HG03571 (cell line): ENCODE measurements around the gene S1PR4.

Experiments used
- ATAC-seq: cut with Tn5 transposase; IDR thresholded peaks from one replicate; pipeline ENCODE4 v1.9.1; 2021; ENCODE audit not compliant: unreplicated experiment

S1PR4 gene

GRCh38 chr19:3178377-3178972 is at the start of gene S1PR4:
Gene S1PR4 (plus strand): TSS chr19:3178769. CDS start chr19:3178793, 24 bp downstream.
- peak; percentile 37 for ATAC-seq

- ATAC-seq, result no peak
Observed at GRCh38 chr19:3129112-3129511, 49.5 kb upstream of the S1PR4 start.

GRCh38 chr19:3131168-3131567 is 47.4 kb upstream of the S1PR4 start:
- ATAC-seq, result no peak

GRCh38 chr19:3132971-3133792 is 45.4 kb upstream of the S1PR4 start:
- no peak for ATAC-seq

- ATAC-seq, result no peak
Observed at GRCh38 chr19:3133793-3134116, 44.8 kb upstream of the S1PR4 start.

- no peak for ATAC-seq
Observed at GRCh38 chr19:3135961-3136683, 42.4 kb upstream of the S1PR4 start, which contains the start of gene GNA15. Gene GNA15 (plus strand): TSS chr19:3136033. CDS start chr19:3136451, 418 bp downstream.

GRCh38 chr19:3136684-3137055 is 41.9 kb upstream of the S1PR4 start:
- ATAC-seq, result no peak

GRCh38 chr19:3137119-3137518 is 41.5 kb upstream of the S1PR4 start:
- no peak for ATAC-seq

GRCh38 chr19:3138268-3138667 is 40.3 kb upstream of the S1PR4 start:
- ATAC-seq, result no peak

GRCh38 chr19:3140667-3141038 is 37.9 kb upstream of the S1PR4 start:
- no peak for ATAC-seq

GRCh38 chr19:3142292-3142670 is 36.3 kb upstream of the S1PR4 start:
- ATAC-seq, result no peak

- no peak for ATAC-seq
Observed at GRCh38 chr19:3142781-3143337, 35.7 kb upstream of the S1PR4 start.

GRCh38 chr19:3145909-3146676 is 32.5 kb upstream of the S1PR4 start:
- no peak for ATAC-seq

- no peak for ATAC-seq
Observed at GRCh38 chr19:3146677-3147100, 31.9 kb upstream of the S1PR4 start.

GRCh38 chr19:3148503-3148902 is 30.1 kb upstream of the S1PR4 start:
- ATAC-seq, result no peak

- ATAC-seq, result no peak
Observed at GRCh38 chr19:3149089-3149488, 29.5 kb upstream of the S1PR4 start.

GRCh38 chr19:3149526-3150505 is 28.8 kb upstream of the S1PR4 start:
- ATAC-seq, result no peak

- ATAC-seq, result no peak
Observed at GRCh38 chr19:3150739-3151329, 27.7 kb upstream of the S1PR4 start.
